Right atrium auricular region (tissue), 2 donors: ENCODE results near the gene EPHA7. TPM values are rescaled to one million over a fixed set of nuclear protein-coding genes. Genes with fewer than 3 reads are reported as not detected.

ENCODE experiments used
- DNase-seq: peaks from one replicate; pipeline ENCODE4 v3.0.0-alpha.2; 2019; ENCODE audit warnings: low spot score
- H3K27ac ChIP-seq, 2 donors: fragments of 200-600 bp; sonication (generic); 1 replicate in 1 of 2; 2 replicates in 1 of 2; pipeline ENCODE4 v1.5.1; 2016 to 2019
- H3K27me3 ChIP-seq, 2 donors: fragments of 200-600 bp; sonication (generic); one replicate each; pipeline versions ENCODE4 v1.5.1 to v1.6.0; 2017 to 2019
- H3K36me3 ChIP-seq: fragments of 200-600 bp; sonication (generic); one replicate; pipeline ENCODE4 v1.5.1; 2016
- H3K4me1 ChIP-seq, 2 donors: fragments of 200-600 bp; sonication (generic); one replicate each; pipeline versions ENCODE4 v1.5.1 to v1.6.0; 2017 to 2019
- H3K4me3 ChIP-seq, 2 donors: fragments of 200-600 bp; sonication (generic); 1 replicate in 1 of 2; 2 replicates in 1 of 2; pipeline ENCODE4 v1.5.1; 2017 to 2019; ENCODE audit warnings: mild to moderate bottlenecking in 1 of 2, moderate library complexity in 1 of 2
- H3K9me3 ChIP-seq, 2 donors: fragments of 200-600 bp; sonication (generic); one replicate each; pipeline ENCODE4 v1.5.1; 2019
- CTCF ChIP-seq, 2 donors: fragments of 200-600 bp; sonication (generic); IDR thresholded peaks; one replicate each; pipeline ENCODE4 v1.5.1; 2019; ENCODE audit warnings: antibody characterized with exemption in 2 of 2
- total RNA-seq, 2 donors: library from RNA; depleted of rRNA; stranded (reverse); fragments of >200 nt; gene quantifications; one replicate each; pipeline ENCODE4 v1.1.0, GENCODE V29; 2016

Gene EPHA7
- total RNA-seq, 2 donors from 2014 or later, result 8.4 to 8.8 TPM

GRCh38 chr6:93351222-93351621, 68.1 kb downstream of the EPHA7 start:
- Histone ChIP-seq H3K4me1 (no peaks in the 10 kb centered on the region), H3K4me3 (no peak overlapping the region), H3K9me3 (no peaks in the 10 kb centered on the region), H3K27ac (no peak overlapping the region), H3K36me3 (no peaks in the 10 kb centered on the region), H3K27me3 (no peaks in the 10 kb centered on the region)
- no peak for TF ChIP-seq CTCF (IDR thresholded peaks at IDR 0.05)
- no peak for DNase-seq

GRCh38 chr6:93350774-93351173, 68.6 kb downstream of the EPHA7 start:
- no peaks in the 10 kb centered on the region for H3K27me3 ChIP-seq
- H3K4me3 ChIP-seq, result no peak overlapping the region
- TF ChIP-seq CTCF (IDR thresholded peaks at IDR 0.05), result no peak
- H3K4me1 ChIP-seq, result no peaks in the 10 kb centered on the region
- no peak overlapping the region for H3K27ac ChIP-seq
- DNase-seq, result no peak
- H3K36me3 ChIP-seq, result no peaks in the 10 kb centered on the region
- H3K9me3 ChIP-seq, result no peaks in the 10 kb centered on the region

GRCh38 chr6:93344333-93344835, 75.0 kb downstream of the EPHA7 start:
- no peak overlapping the region for H3K4me3 ChIP-seq
- no peaks in the 10 kb centered on the region for H3K27me3 ChIP-seq
- no peaks in the 10 kb centered on the region for H3K9me3 ChIP-seq
- TF ChIP-seq CTCF (IDR thresholded peaks at IDR 0.05), result no peak
- no peaks in the 10 kb centered on the region for H3K36me3 ChIP-seq
- no peak overlapping the region for H3K27ac ChIP-seq
- DNase-seq, result no peak
- no peaks in the 10 kb centered on the region for H3K4me1 ChIP-seq

GRCh38 chr6:93343476-93343875, 75.9 kb downstream of the EPHA7 start:
- no peaks in the 10 kb centered on the region for H3K27me3 ChIP-seq
- no peaks in the 10 kb centered on the region for H3K9me3 ChIP-seq
- H3K36me3 ChIP-seq, result no peaks in the 10 kb centered on the region
- no peak for DNase-seq
- no peak overlapping the region for H3K4me3 ChIP-seq
- H3K27ac ChIP-seq, result no peak overlapping the region
- no peak for TF ChIP-seq CTCF (IDR thresholded peaks at IDR 0.05)
- no peaks in the 10 kb centered on the region for H3K4me1 ChIP-seq

- Histone ChIP-seq H3K27me3 (no peaks in the 10 kb centered on the region), H3K27ac (no peak overlapping the region), H3K36me3 (no peaks in the 10 kb centered on the region), H3K9me3 (no peaks in the 10 kb centered on the region), H3K4me3 (no peak overlapping the region), H3K4me1 (no peaks in the 10 kb centered on the region)
- TF ChIP-seq CTCF (IDR thresholded peaks at IDR 0.05), result no peak
- DNase-seq, result no peak
Measured at GRCh38 chr6:93341900-93342613, 77.3 kb downstream of the EPHA7 start.
